Uterus (tissue), 4 donors: ENCODE data around the gene GAP43. TPM values are rescaled to one million over a fixed set of nuclear protein-coding genes. Genes with fewer than 3 reads are reported as not detected.

ENCODE experiments used
- DNase-seq, 2 donors: peaks; one replicate each; pipeline ENCODE4 v3.0.0-alpha.2; 2019 to 2020
- H3K27ac ChIP-seq, 2 donors: fragments of 200-600 bp; sonication (generic); 1 replicate in 1 of 2; 2 replicates in 1 of 2; pipeline ENCODE4 v1.5.1; 2016 to 2018
- H3K27me3 ChIP-seq, 2 donors: fragments of 200-600 bp; sonication (generic); one replicate each; pipeline ENCODE4 v1.5.1; 2018 to 2019; ENCODE audit warnings: control low read depth in 1 of 2
- H3K36me3 ChIP-seq, 2 donors: fragments of 200-600 bp; sonication (generic); one replicate each; pipeline ENCODE4 v1.5.1; 2019; ENCODE audit warnings: control low read depth in 1 of 2
- H3K4me1 ChIP-seq, 2 donors: fragments of 200-600 bp; sonication (generic); one replicate each; pipeline ENCODE4 v1.5.1; 2018 to 2019; ENCODE audit warnings: control low read depth in 1 of 2
- H3K4me3 ChIP-seq, 2 donors: fragments of 200-600 bp; sonication (generic); 1 replicate in 1 of 2; 2 replicates in 1 of 2; pipeline ENCODE4 v1.5.1; 2018 to 2019; ENCODE audit warnings: mild to moderate bottlenecking in 1 of 2
- H3K9me3 ChIP-seq, 2 donors: fragments of 200-600 bp; sonication (generic); one replicate each; pipeline ENCODE4 v1.5.1; 2019; ENCODE audit warnings: control low read depth in 1 of 2
- CTCF ChIP-seq, 4 experiments: fragments of 200-600 bp in 2 of 4; fragments of 450-650 bp in 2 of 4; sonication (generic) in 2 of 4; IDR thresholded peaks; one replicate each; pipeline ENCODE4 v1.5.1; 2016 to 2019; ENCODE audit warnings: antibody characterized with exemption in 4 of 4, mild to moderate bottlenecking in 2 of 4, moderate library complexity in 1 of 4
- POLR2A ChIP-seq, 2 donors: fragments of 450-650 bp; IDR thresholded peaks; one replicate each; pipeline ENCODE4 v1.6.1; 2016; ENCODE audit warnings: antibody characterized with exemption in 2 of 2, mild to moderate bottlenecking in 1 of 2, moderate library complexity in 1 of 2
- intact Hi-C: fragments of 100-400 bp; cut with DNase I; formaldehyde crosslinking; loops from one replicate; pipeline ENCODE4 v1.15.1; 2023; ENCODE audit warnings: low total_unique reads
- total RNA-seq, 4 donors: library from RNA; depleted of rRNA in 3 of 4; stranded (reverse); fragments of >200 nt in 3 of 4; gene quantifications; one replicate each; pipeline versions ENCODE4 v1.1.0 to v1.2.4, GENCODE V29; 2014 to 2023
- donor health status: DM: yes; HTN: yes; CAD: no.

The GAP43 gene
- total RNA-seq, 4 donors from 2014 or later, result 7.0 TPM; not detected in 3

- no peak for DNase-seq
- Histone ChIP-seq H3K9me3 (no peaks in the 10 kb centered on the region), H3K27ac (no peak overlapping the region), H3K27me3 (no peaks in the 10 kb centered on the region), H3K4me3 (no peak overlapping the region), H3K4me1 (no peaks in the 10 kb centered on the region), H3K36me3 (no peaks in the 10 kb centered on the region)
- TF ChIP-seq POLR2A (IDR thresholded peaks at IDR 0.05), result no peak
- no peak for TF ChIP-seq CTCF (IDR thresholded peaks at IDR 0.05)
- intact Hi-C loops, result no loop called here
These were observed 75.7 kb downstream of the GAP43 start for GRCh38 chr3:115698851-115699591.

DNA sequence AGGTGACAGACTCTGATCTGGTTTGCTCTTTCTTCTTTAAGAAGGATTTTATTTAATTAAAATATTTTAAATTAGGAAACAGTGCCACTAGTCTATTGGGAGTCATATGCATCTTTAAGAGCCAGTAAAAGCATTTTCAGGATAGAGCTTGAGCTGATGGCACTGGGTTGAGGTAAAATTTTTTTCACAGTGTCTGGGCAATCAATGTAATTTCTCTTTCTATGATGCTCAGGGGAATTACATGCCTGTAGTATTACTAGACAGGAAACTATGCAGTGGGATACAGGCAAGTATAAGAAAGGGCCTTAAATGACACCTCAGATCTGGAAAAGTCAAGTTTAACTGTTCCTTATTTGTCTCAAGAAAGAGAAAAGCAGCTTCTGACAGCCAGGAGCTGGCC lies 76.4 kb downstream of the GAP43 start:
- no peaks in the 10 kb centered on the region for H3K4me1 ChIP-seq
- no peaks in the 10 kb centered on the region for H3K27me3 ChIP-seq
- no peaks in the 10 kb centered on the region for H3K9me3 ChIP-seq
- H3K27ac ChIP-seq, result no peak overlapping the region
- H3K36me3 ChIP-seq, result no peaks in the 10 kb centered on the region
- DNase-seq, result no peak
- intact Hi-C loops, result no loop called here
- no peak overlapping the region for H3K4me3 ChIP-seq
- TF ChIP-seq CTCF (IDR thresholded peaks at IDR 0.05) (no peak), POLR2A (IDR thresholded peaks at IDR 0.05) (no peak)

DNA sequence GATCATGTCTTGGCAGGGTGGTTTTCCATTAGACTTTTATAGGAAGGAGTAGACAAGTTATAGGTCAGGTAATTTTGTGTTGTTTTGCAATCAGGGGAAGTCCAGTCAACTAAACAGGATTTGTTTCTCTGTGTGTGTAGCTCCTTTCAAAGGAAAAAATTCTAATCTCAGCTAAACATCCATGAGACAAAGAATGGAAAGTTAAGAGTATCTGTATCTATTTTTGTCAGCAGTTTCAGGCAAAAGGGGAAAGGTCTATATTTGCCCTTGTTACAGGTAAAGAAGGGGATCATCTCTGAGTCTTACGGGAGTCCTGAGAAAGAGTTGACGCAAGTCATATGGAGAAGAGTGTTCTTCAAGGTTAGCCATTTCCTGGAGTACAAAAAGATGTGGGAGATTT lies 79.3 kb downstream of the GAP43 start:
- no peak overlapping the region for H3K27ac ChIP-seq
- no peaks in the 10 kb centered on the region for H3K27me3 ChIP-seq
- no peak overlapping the region for H3K4me3 ChIP-seq
- TF ChIP-seq CTCF (IDR thresholded peaks at IDR 0.05) (no peak), POLR2A (IDR thresholded peaks at IDR 0.05) (no peak)
- no peaks in the 10 kb centered on the region for H3K36me3 ChIP-seq
- no peak for DNase-seq
- H3K4me1 ChIP-seq, result no peaks in the 10 kb centered on the region
- intact Hi-C loops, result no loop called here
- H3K9me3 ChIP-seq, result no peaks in the 10 kb centered on the region

DNA sequence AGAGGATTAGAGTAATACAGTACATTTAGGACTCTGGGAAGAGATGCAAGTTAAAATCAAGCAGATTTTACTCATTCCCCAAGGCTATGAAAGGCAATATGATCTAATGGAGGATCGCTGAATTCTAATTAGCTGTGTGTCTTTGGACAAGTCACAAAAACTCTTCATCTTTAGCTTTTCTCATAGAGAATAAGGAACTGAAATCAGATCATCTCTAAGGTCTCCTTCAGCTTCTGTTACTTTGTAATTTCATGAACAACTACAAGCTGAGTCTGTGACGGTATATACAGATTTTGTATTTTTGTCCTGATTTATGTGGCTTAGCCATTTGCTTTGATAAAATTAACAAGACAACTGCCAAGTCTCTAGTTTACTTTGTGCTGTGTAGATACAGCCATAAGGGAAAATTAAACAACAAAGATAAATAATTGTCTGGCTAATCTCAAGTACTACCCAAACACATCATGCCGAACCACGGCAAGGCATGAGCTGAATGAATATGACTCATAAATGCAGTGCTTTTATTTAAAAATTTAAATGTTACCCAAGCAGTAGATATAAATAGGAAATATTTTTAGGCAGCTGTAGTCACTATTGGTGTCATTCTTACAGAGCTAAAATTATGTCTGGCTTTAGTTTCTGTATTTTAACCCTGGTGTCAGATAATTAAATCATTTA lies 81.5 kb downstream of the GAP43 start:
- Histone ChIP-seq H3K27ac (no peak overlapping the region), H3K9me3 (no peaks in the 10 kb centered on the region), H3K36me3 (no peaks in the 10 kb centered on the region), H3K27me3 (no peaks in the 10 kb centered on the region), H3K4me1 (no peaks in the 10 kb centered on the region), H3K4me3 (no peak overlapping the region)
- no peak for DNase-seq
- intact Hi-C loops, result no loop called here
- TF ChIP-seq POLR2A (IDR thresholded peaks at IDR 0.05) (no peak), CTCF (IDR thresholded peaks at IDR 0.05) (no peak)

DNA sequence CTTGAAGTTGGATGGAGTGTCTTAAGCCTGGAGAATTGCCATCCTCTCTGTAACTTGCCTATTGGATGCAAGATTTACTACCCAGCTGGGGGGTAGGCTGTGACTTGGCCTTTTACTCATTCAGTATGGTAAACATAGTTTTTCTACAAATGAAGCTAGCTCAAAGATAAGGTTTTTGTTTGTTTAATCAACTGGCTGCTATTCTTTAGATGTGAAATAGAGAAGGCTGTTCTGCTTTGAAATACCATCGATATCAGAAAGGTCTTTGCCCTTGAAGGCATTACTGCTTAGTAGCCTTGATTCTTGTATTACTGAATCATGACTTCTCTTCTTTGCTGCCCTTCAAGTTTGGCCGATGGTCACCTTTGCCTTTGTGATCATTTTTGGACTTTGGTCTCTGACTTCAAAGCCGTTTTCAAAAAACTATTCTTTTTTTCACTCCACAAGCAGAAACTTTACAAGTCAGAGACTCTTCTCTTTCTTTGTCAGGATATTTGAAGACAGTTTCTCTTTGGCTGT lies 83.1 kb downstream of the GAP43 start:
- DNase-seq, result no peak
- no peak overlapping the region for H3K27ac ChIP-seq
- no peak for TF ChIP-seq CTCF (IDR thresholded peaks at IDR 0.05)
- TF ChIP-seq POLR2A (IDR thresholded peaks at IDR 0.05), result no peak
- H3K4me1 ChIP-seq, result no peaks in the 10 kb centered on the region
- H3K9me3 ChIP-seq, result no peaks in the 10 kb centered on the region
- no peaks in the 10 kb centered on the region for H3K27me3 ChIP-seq
- no peak overlapping the region for H3K4me3 ChIP-seq
- H3K36me3 ChIP-seq, result no peaks in the 10 kb centered on the region
- intact Hi-C loops, result no loop called here
